ENCODE measurements around the gene UBL4B.

The UBL4B gene

DNA sequence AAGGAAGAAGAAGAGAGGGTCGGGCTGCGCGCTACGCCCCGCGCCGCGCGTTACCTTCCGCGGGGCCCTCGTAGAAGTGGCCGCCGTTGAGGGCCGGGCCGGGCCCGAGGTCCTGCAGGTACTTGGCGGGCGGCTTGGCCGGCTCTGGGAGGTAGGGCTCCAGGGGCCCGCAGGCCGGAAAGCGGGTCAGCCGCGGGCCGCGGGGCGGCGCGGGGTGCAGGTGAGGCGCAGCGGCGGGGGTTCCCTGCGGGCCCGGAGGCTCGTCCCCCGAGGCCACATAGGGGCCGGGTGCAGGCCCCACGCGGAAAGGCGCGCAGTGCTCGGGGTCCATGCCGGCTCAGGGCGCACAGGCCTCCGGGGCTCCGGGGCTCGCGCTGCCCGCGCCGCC, 42.0 kb upstream of the UBL4B start:
- Histone ChIP-seq H3K36me3 (ENCODE audit: low read length) (no peaks in the 10 kb centered on the region), H3K9me3 (ENCODE audit: insufficient read depth, low read length) (no peaks in the 10 kb centered on the region), H3K9ac (ENCODE audit: low read length) (no peak overlapping the region), H3F3A (ENCODE audit: insufficient read depth) (no peaks in the 10 kb centered on the region), H3K27ac (ENCODE audit: low read depth, low read length) (no peak overlapping the region), H3K9me2 (replicated peaks; ENCODE audit: insufficient read depth, low read length) (no peaks in the 10 kb centered on the region), H3K79me2 (ENCODE audit: insufficient read depth, low read length) (no peaks in the 10 kb centered on the region), H4K20me1 (ENCODE audit: low read depth, low read length) (no peaks in the 10 kb centered on the region), H3K27me3 (ENCODE audit: low read length) (no peaks in the 10 kb centered on the region), H2AFZ (ENCODE audit: low read depth, low read length, severe bottlenecking) (no peak overlapping the region), H3K4me3 (ENCODE audit: insufficient read depth, low read length, poor library complexity, severe bottlenecking) (no peak overlapping the region), H3K4me2 (ENCODE audit: low read depth, low read length, poor library complexity, severe bottlenecking) (no peak overlapping the region)
- TF ChIP-seq, protein P1, sequence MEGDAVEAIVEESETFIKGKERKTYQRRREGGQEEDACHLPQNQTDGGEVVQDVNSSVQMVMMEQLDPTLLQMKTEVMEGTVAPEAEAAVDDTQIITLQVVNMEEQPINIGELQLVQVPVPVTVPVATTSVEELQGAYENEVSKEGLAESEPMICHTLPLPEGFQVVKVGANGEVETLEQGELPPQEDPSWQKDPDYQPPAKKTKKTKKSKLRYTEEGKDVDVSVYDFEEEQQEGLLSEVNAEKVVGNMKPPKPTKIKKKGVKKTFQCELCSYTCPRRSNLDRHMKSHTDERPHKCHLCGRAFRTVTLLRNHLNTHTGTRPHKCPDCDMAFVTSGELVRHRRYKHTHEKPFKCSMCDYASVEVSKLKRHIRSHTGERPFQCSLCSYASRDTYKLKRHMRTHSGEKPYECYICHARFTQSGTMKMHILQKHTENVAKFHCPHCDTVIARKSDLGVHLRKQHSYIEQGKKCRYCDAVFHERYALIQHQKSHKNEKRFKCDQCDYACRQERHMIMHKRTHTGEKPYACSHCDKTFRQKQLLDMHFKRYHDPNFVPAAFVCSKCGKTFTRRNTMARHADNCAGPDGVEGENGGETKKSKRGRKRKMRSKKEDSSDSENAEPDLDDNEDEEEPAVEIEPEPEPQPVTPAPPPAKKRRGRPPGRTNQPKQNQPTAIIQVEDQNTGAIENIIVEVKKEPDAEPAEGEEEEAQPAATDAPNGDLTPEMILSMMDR (IDR thresholded peaks at IDR 0.05; ENCODE audit: insufficient read depth, low read length, poor library complexity, severe bottlenecking): no peak
- no peak for TF ChIP-seq EZH2phosphoT487 (conservative IDR thresholded peaks at IDR 0.05; ENCODE audit: low read length)

DNA sequence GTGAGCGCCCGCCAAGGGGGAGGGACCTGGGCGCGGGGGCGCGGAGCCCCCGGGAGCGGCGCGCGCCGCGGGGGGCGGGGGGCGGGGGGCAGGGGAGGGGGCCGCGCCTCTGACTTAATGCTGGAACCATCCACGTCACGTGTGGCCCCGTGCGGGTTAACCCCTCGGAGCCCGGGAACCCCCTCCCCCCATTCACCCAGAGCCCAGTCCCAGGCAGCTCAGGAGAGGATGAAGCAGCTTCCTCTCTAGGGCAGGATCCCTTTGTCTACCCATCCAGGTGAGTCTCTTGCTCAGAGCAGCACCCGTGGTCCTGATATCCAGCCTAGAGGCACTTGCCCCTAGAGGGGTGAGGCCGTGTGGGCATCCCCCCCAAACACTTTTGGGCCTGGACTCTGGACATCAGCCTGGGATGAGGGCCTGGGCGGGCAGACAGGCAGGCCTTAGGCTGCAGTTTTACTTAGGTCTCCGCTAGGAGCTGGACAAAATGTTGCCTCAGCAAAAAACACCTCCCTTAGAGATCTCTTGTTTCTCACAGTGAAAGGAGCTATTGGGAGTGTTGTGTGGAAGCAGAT, 41.5 kb upstream of the UBL4B start, which contains the start of gene ALX3:
Gene ALX3, minus strand, starts transcription at position 2 of the 572 bp plus-strand sequence. CDS start 60 bp downstream, outside the sequence.
- no peak within 1 kb of the TSS for H3K4me3 ChIP-seq (ENCODE audit: insufficient read depth, low read length, poor library complexity, severe bottlenecking)
- no peaks in the 10 kb centered on the region for H3K79me2 ChIP-seq (ENCODE audit: insufficient read depth, low read length)
- no peaks in the 10 kb centered on the region for H4K20me1 ChIP-seq (ENCODE audit: low read depth, low read length)

DNA sequence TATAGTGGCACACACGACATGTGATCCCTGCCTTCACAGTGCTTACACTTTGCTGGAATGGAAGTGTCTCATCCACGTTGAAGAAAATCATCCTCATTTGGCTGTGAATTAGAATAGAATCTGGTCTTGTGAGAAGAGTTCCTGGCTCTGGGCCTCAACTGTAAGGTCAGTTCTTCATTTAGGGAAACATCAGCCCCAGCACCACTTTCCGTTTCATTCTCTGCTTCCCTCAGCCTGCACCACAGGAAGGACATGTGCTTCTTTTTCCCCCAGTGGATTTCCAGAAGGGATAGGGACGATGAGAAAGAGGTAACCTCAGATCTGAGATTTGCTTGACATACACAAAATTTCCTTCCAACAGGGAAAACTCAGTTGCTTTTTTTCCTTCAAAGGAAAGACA, 38.1 kb upstream of the UBL4B start:
- no peaks in the 10 kb centered on the region for H3K27me3 ChIP-seq (ENCODE audit: low read length)
- H2AFZ ChIP-seq (ENCODE audit: low read depth, low read length, severe bottlenecking): no peak overlapping the region
- no peak overlapping the region for H3K4me3 ChIP-seq (ENCODE audit: insufficient read depth, low read length, poor library complexity, severe bottlenecking)
- no peak overlapping the region for H3K9ac ChIP-seq (ENCODE audit: low read length)
- H3K36me3 ChIP-seq (ENCODE audit: low read length): no peaks in the 10 kb centered on the region
- H3K4me2 ChIP-seq (ENCODE audit: low read depth, low read length, poor library complexity, severe bottlenecking): no peak overlapping the region
- no peaks in the 10 kb centered on the region for H3K79me2 ChIP-seq (ENCODE audit: insufficient read depth, low read length)
- H4K20me1 ChIP-seq (ENCODE audit: low read depth, low read length): no peaks in the 10 kb centered on the region
- no peaks in the 10 kb centered on the region for H3F3A ChIP-seq (ENCODE audit: insufficient read depth)
- no peaks in the 10 kb centered on the region for H3K9me2 ChIP-seq (replicated peaks; ENCODE audit: insufficient read depth, low read length)
- H3K9me3 ChIP-seq (ENCODE audit: insufficient read depth, low read length): no peaks in the 10 kb centered on the region
- no peak overlapping the region for H3K27ac ChIP-seq (ENCODE audit: low read depth, low read length)
- TF ChIP-seq, protein P1 (IDR thresholded peaks at IDR 0.05; ENCODE audit: insufficient read depth, low read length, poor library complexity, severe bottlenecking): no peak
- TF ChIP-seq EZH2phosphoT487 (conservative IDR thresholded peaks at IDR 0.05; ENCODE audit: low read length): no peak

More for the DNA sequence above, 41.5 kb upstream of the UBL4B start, which contains the start of gene ALX3:
- H3K27me3 ChIP-seq (ENCODE audit: low read length): no peaks in the 10 kb centered on the region
- no peaks in the 10 kb centered on the region for H3K9me3 ChIP-seq (ENCODE audit: insufficient read depth, low read length)
- H3K36me3 ChIP-seq (ENCODE audit: low read length): no peaks in the 10 kb centered on the region
- no peaks in the 10 kb centered on the region for H3F3A ChIP-seq (ENCODE audit: insufficient read depth)
- TF ChIP-seq, protein P1 (IDR thresholded peaks at IDR 0.05; ENCODE audit: insufficient read depth, low read length, poor library complexity, severe bottlenecking): no peak
- H3K27ac ChIP-seq (ENCODE audit: low read depth, low read length): no peak within 1 kb of the TSS
- H3K9ac ChIP-seq (ENCODE audit: low read length): no peak within 1 kb of the TSS
- no peaks in the 10 kb centered on the region for H3K9me2 ChIP-seq (replicated peaks; ENCODE audit: insufficient read depth, low read length)
- no peak within 1 kb of the TSS for H3K4me2 ChIP-seq (ENCODE audit: low read depth, low read length, poor library complexity, severe bottlenecking)
- H2AFZ ChIP-seq (ENCODE audit: low read depth, low read length, severe bottlenecking): no peak within 1 kb of the TSS

Data from SU-DHL-6 (cell line).